Right lung (tissue), 5 donors: ENCODE data around the gene CRTAC1. TPM values are rescaled to one million over a fixed set of nuclear protein-coding genes. Genes with fewer than 3 reads are reported as not detected.
A peak's percentile ranks its signal among the peaks of the same experiment; 100 is the strongest.

Experiments used
- DNase-seq, 2 donors: peaks; one replicate each; pipeline ENCODE4 v3.0.0-alpha.2; 2013
- polyA plus RNA-seq, 5 donors: library from polyadenylated mRNA; unstranded; fragments of 120-200 nt; gene quantifications; one replicate each; pipeline versions ENCODE4 v1.2.1 to v1.2.3, GENCODE V29; 2013; ENCODE audit warnings: inconsistent platforms in 1 of 5, low replicate concordance in 1 of 5; ENCODE audit not compliant: insufficient read length in 5 of 5, insufficient read depth in 1 of 5

The CRTAC1 gene
- polyA plus RNA-seq, 5 donors, result 2.3 to 7.1 (median 2.7) TPM

GRCh38 chr10:98029149-98030092 is 1.0 kb downstream of the CRTAC1 start:
- DNase-seq, result no peak

GRCh38 chr10:98028168-98028770 is 2.2 kb downstream of the CRTAC1 start:
- peak in 1 of 2 donors; percentile 45 for DNase-seq

- no peak for DNase-seq
These were observed 7.4 kb downstream of the CRTAC1 start for GRCh38 chr10:98023024-98023423.

DNA sequence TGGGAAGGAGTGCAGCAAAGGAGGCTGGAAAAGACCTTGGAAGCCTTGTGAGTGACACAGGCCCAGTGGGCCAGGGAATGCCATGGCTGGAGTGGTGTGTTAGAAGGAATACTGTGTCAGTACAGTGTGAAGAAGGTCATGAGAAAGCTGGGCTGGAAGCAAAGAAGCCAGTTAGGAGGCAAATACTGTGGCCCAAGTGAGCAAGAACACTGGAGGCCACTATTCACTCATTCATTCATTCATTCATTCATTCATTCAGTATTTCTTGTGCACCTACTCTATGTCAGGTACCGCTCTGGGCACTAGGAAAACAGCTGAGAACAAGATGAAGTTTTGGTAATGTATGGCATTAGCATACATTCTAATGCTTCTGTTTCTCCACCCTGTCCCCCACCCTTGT is 9.6 kb downstream of the CRTAC1 start:
- no peak for DNase-seq

GRCh38 chr10:98020254-98020653 is 10.2 kb downstream of the CRTAC1 start:
- no peak for DNase-seq

- no peak for DNase-seq
These were observed 10.6 kb downstream of the CRTAC1 start for GRCh38 chr10:98019784-98020183.

GRCh38 chr10:98016772-98017475 is 13.5 kb downstream of the CRTAC1 start:
- DNase-seq, result no peak

GRCh38 chr10:98013776-98014175 is 16.6 kb downstream of the CRTAC1 start:
- no peak for DNase-seq

GRCh38 chr10:98013122-98013521 is 17.3 kb downstream of the CRTAC1 start:
- no peak for DNase-seq

DNA sequence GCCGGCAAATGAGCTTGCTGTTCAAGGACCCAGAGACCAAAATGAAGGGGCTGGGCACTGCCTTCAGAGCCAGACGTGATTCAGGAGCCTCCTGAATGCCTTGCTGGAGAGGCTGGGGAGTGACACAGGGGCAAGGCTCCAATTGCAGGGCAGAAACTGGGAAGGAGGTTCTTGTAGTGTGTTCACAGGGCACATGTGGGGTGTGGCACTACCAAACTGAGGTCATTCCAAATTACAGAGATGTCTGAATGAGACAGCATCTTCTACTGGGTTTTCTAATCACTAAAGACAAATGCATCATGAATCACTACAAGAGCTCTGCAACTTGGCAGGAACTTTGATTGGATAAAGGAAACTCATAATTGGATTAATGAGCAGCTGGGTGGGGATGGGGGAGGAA is 17.8 kb downstream of the CRTAC1 start:
- DNase-seq, result no peak

DNA sequence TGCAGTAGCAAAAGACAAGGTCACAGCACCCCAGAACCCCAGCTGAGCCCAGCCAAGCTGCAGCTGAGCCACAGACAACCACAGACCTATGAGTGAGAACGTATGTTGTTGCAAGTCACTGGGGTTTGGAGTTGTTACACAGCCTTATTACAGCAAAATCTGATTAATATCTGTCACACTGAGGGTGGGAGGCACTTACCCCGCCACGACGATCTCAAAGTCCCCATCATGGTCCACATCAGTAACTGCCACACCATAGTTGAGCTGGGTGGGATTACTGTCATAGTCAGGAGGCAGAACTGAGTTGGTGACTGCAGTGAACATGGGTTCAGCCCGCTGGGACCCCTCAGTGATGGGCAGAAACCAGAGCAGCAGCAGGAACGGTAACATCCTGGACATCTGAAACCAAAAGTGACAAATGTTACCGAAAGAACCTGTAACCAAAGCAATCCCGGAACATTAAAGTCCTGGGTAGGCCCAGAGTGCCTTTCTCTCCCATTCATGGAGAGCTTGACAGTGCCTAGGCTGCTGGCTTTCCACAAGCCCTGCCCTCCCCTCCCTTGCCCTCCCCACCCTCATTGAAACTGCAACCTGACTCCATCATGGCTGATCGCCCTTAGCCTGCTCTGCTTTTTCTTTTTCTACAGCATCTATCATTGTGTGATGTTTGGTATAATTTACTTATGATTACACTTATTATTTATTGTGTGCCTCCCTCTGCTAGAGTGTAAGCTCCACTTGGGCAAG is 19.3 kb downstream of the CRTAC1 start:
- DNase-seq, result no peak

- DNase-seq, result no peak
These were observed 24.2 kb downstream of the CRTAC1 start for GRCh38 chr10:98006266-98006665.

GRCh38 chr10:98001736-98002135 is 28.7 kb downstream of the CRTAC1 start:
- DNase-seq, result no peak

- DNase-seq, result no peak
These were observed 30.1 kb downstream of the CRTAC1 start for GRCh38 chr10:98000346-98000745.

DNA sequence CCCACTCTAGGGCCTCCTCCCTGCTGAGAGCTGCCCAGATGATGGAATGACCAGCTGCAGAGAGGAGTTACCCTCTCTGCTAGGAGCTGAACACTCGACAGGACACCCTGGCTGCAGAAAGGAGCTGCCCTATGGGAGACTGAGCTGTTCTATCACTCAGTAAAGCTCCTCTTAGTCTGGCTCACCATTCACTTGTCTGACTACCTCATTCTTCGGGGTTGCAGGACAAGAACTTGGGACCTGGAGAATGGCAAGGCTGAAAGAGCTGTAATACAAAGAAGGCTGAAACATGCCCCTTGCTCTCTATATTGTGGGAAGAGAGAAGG is 30.5 kb downstream of the CRTAC1 start:
- DNase-seq, result no peak

GRCh38 chr10:97999066-97999922 is 31.1 kb downstream of the CRTAC1 start:
- DNase-seq, result no peak

- DNase-seq, result peak; percentile 13
These were observed 38.5 kb downstream of the CRTAC1 start for GRCh38 chr10:97991871-97992270.

- DNase-seq, result no peak
These were observed 48.6 kb downstream of the CRTAC1 start for GRCh38 chr10:97981816-97982215.

GRCh38 chr10:97977673-97978072 is 52.7 kb downstream of the CRTAC1 start:
- no peak for DNase-seq

DNA sequence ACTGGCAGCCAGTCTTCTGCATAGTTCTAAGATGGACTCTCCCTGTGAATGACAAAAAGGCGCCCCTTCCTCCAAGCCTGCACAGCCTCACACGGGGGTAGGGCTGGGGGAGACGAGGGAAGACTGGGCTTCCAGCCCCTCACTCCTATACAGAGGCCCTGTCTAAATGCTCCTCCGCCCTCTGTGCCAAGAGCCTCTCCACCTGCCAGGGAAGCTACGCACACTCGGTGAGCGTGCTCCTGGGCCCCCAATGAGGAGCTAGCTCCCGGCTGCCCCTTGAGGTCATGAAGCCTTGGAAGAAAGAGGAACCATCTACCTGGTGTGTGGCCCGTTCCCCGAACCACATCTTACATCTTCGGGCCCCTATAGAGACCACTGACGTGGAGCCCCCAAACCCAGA is 54.8 kb downstream of the CRTAC1 start:
- no peak for DNase-seq
